Measurements from ENCODE around the gene MAP3K7CL. TPM values are rescaled to one million over a fixed set of nuclear protein-coding genes. Genes with fewer than 3 reads are reported as not detected.

The MAP3K7CL gene
- total RNA-seq, 1 experiment from 2014 or later: 0.15 TPM

GRCh38 chr21:29098156-29098555 is 32.3 kb upstream of the MAP3K7CL start:
- peaks cover 9% of the 10 kb centered on the region for H3K4me1 Mint-ChIP-seq
- no peak overlapping the region for H3K27ac Mint-ChIP-seq
- TF ChIP-seq SOX15 (CRISPR knock-in tag; IDR thresholded peaks at IDR 0.05) (no peak), JAZF1 (CRISPR knock-in tag; IDR thresholded peaks at IDR 0.05) (no peak)
- ChIA-PET CTCF (interaction anchor here (0.8 kb wide), 1 partner anchor 278 kb away, joined by 3 read pairs; no protein-coding TSS in a partner anchor), POLR2A (no interaction called here)
- H3K36me3 Mint-ChIP-seq: no peaks in the 10 kb centered on the region
- H3K27me3 Mint-ChIP-seq (ENCODE audit: low read depth): no peaks in the 10 kb centered on the region
- ATAC-seq (no peak), DNase-seq (ENCODE audit: low spot score) (no peak)
- H3K4me3 Mint-ChIP-seq: no peak overlapping the region
- peaks cover 5% of the 10 kb centered on the region; the same call in 1 of the 2 replicates for H3K9me3 Mint-ChIP-seq

- Mint-ChIP-seq H3K9me3 (peaks cover 5% of the 10 kb centered on the region; the same call in 1 of the 2 replicates), H3K4me1 (peaks cover 7% of the 10 kb centered on the region; the same call in 1 of the 2 replicates), H3K36me3 (no peaks in the 10 kb centered on the region), H3K27ac (no peak overlapping the region), H3K4me3 (no peak overlapping the region), H3K27me3 (ENCODE audit: low read depth) (no peaks in the 10 kb centered on the region)
- POLR2A ChIA-PET: no interaction called here
- ATAC-seq (no peak), DNase-seq (ENCODE audit: low spot score) (no peak)
- no peak for TF ChIP-seq ZNF532 (CRISPR knock-in tag; IDR thresholded peaks at IDR 0.05; ENCODE audit: borderline replicate concordance)
- TF ChIP-seq PRRX2 (CRISPR knock-in tag; IDR thresholded peaks at IDR 0.05): no peak
- TF ChIP-seq, protein P1, sequence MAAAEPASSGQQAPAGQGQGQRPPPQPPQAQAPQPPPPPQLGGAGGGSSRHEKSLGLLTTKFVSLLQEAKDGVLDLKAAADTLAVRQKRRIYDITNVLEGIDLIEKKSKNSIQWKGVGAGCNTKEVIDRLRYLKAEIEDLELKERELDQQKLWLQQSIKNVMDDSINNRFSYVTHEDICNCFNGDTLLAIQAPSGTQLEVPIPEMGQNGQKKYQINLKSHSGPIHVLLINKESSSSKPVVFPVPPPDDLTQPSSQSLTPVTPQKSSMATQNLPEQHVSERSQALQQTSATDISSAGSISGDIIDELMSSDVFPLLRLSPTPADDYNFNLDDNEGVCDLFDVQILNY (CRISPR knock-in tag; IDR thresholded peaks at IDR 0.05): no peak
- TF ChIP-seq ARID4B (CRISPR knock-in tag; IDR thresholded peaks at IDR 0.05; ENCODE audit: borderline replicate concordance): no peak
- no peak for TF ChIP-seq NR2C2 (CRISPR knock-in tag; IDR thresholded peaks at IDR 0.05)
- TF ChIP-seq TCF7 (CRISPR knock-in tag; IDR thresholded peaks at IDR 0.05; ENCODE audit: low read depth): no peak
- no peak for TF ChIP-seq E2F4 (CRISPR knock-in tag; IDR thresholded peaks at IDR 0.05; ENCODE audit: borderline replicate concordance, low read depth)
- TF ChIP-seq ZNF138 (CRISPR knock-in tag; conservative IDR thresholded peaks at IDR 0.05): no peak
- TF ChIP-seq ETV6 (CRISPR knock-in tag; IDR thresholded peaks at IDR 0.05): no peak
- no peak for TF ChIP-seq MXD4 (CRISPR knock-in tag; IDR thresholded peaks at IDR 0.05; ENCODE audit: borderline replicate concordance)
- no peak for TF ChIP-seq FOXJ3 (CRISPR knock-in tag; IDR thresholded peaks at IDR 0.05; ENCODE audit: borderline replicate concordance)
- CTCF ChIA-PET: no interaction called here
Measured at GRCh38 chr21:29102791-29103257, 27.6 kb upstream of the MAP3K7CL start.

All from WTC11 (cell line).